DMS53 (cell line): ENCODE results near the gene IMPDH1.

Experiments used
- DNase-seq: peaks from one replicate; lab custom pipeline; 2025; lab: John Stamatoyannopoulos, UW

Gene IMPDH1

DNA sequence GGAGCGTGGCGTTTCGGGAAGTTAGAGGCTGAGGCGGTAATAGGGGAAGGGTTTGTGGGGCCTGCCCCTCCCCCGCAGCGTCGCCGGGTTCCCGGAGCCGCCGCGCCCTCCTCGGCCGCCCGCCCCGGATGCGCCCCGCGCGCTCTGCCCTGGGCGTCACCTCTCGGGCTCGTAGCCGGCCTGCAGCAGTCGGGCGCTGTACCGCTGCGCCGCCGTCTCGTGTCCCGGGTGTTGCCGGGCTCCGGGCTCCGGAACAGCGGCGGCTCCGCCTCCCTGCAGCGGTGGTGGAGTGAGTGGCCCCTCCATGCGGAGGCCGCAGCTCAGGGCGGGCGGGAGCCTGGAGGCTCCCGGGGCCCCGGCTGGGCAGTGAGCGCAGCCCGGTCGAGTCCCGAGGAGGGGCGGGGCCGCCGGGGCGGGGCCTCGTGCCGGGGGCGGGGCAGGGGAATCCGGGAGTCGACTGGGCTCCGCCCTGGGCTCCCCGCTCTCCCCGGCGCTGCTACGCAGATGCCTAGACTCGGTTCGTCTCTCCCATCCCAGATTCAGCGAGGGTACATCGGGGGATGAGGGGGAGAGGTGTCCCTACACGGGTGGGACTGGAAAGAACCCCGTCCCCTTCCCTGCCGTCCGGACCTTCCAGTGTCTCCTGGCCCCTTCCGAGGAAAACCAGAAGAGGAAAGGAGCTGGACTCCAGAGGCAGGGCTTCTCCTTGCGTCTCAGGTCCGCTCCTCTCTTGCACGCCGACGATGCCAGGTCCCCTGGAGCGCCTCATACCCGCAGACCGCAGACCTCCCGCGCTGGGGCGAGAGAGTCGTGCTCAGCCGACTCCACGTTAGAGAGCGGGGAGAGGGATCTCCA, at the start of gene IMPDH1:
IMPDH1 (minus strand) TSS at position 387 of the 855 bp plus-strand sequence; CDS start at position 306, 81 bp downstream.
- peak; percentile 91 for DNase-seq

DNA sequence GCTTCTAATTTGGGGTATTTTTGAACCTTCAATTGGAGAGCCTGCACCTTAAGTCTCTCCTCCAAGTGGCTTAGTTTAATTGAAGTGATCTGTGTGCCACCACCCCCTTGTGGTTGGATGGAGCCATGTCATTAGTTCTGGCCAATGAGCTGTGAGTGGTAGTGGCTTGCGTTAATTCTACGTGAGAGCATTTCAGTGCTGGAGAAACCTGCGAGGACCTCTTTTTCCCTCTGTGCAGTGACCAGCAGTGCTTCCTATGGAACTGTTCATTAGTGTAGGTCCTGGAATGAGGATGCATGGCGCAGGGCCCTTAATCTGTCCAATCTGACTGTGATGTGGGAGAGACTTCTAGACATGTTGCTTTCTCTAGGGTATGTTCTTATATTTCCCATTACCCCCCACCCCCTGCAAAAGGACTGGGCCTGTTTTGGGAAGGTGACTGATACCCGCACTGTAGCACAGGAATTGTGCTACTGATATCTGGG, 49.7 kb upstream of the IMPDH1 start:
- peak; percentile 80 for DNase-seq

DNA sequence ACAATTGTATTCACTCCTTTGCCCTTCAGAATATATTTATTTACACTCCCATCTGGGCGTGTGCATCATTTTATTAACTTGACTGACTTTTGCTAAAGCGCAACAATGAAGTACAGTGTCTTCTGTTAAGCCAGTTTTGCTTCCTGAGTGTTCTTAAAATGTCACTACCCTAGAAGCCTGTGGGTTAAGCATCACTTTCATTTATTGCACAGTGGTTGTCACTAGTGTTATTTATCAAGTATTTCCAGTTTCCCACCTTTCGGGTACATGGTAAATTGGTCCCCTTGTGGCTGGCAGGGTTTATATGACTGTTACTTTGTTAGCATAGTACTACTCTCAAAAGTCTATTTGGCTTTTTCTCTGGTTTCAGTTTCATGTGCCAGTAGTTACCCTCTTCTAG, 49.2 kb upstream of the IMPDH1 start:
- DNase-seq: no peak

DNA sequence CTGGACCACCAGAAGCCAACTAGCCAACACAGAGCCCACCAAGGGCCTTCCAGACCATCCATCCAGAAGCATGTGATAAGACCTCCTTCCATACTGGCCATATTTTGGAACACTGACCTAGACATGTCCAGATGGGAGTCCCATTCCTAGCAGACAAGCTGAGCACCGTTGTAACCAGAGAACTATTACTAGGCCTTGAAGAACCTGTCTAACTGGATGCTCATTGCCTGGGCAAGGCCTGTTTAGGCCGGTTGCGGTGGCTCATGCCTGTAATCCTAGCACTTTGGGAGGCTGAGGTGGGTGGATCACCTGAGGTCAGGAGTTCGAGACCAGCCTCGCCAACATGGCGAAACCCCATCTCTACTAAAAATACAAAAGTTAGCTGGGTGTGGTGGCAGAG, 47.6 kb upstream of the IMPDH1 start:
- DNase-seq: peak; percentile 40

DNA sequence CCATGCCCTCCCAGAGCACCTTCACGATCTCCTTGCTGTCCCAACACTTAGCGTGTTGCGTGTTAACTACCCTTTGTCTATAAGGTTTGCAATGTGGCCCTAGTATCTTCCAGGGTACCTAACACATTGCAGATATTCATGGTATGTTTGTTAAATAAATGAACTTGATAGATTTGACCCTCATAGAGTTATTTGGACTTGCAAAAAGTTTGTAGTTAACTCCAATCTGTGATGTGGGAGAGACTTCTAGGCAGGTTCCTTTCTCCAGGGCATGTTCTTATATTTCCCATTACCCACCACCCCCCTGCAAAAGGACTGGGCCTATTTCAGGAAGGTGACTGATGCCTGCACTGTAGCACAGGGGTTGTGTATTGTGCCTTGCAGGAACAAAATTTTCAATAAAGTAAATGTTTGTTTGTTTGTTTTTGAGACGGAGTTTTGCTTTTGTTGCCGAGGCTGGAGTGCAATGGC, 46.5 kb upstream of the IMPDH1 start:
- peak; percentile 75 for DNase-seq

DNA sequence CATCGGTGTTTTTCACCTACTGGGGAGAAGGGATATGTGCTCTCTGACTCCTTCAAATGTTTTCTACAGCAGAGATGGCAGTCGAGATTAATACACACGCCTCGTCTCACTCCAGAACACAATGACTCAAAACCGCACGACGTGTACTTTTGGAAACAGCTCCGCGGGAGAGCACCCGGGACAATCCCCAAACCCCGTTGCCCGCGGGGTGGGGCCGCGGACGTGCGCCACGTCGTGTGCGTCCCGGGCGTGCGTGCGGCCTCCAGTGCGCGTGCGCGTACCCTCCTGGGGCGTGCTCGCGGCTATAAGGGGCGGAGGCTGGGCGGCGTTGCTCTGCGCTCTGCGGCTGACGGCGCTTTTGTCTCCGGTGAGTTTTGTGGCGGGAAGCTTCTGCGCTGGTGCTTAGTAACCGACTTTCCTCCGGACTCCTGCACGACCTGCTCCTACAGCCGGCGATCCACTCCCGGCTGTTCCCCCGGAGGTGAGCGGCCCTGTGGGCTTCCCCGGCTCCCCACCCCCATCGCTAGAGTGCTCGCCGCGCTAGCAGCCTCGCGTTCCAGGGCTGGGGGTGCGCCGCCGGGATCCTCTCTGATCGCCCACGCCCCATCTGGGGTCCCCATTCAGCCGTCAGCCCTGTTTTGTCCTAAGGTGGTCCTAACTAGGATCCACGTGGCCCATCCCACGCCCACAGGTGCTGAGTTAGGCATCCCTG, 45.9 kb upstream of the IMPDH1 start, which contains the start of gene HILPDA:
HILPDA (plus strand) TSS at position 336 of the 712 bp plus-strand sequence. CDS start 1,391 bp downstream, outside the sequence.
- DNase-seq: peak; percentile 97

DNA sequence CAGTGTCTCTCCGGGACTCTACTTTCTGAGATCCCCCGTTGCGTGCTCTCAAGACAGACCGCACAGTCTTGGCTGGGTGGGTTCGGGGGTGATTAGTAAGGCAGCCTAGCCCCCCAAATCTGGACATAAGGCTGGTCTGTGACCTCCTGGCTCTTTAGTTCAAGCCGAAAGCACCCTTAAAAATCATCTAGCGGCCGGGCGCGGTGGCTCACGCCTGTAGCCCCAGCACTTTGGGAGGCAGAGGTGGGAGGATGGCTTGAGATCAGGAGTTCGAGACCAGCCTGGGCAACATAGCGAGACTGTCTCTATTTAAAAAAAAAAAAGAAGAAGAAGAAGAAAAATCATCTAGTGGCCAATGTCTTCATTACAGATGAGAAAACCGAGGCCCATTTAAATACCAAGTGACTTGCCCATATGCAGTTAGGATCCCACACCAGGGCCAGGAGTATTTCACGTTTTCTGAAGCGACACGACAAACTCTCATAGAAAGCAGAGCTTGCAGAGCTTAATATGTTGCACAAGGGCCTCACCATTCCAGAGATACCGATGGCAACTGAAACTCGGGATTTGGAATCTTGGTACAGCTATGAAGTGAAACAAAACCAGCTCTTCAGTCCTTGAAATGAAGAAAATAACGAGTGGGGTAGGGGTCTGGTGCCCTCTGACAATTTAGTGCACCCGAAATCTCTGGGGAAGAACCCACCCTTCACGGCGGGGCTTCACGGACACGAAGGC, 45.2 kb upstream of the IMPDH1 start:
- DNase-seq: peak; percentile 65

DNA sequence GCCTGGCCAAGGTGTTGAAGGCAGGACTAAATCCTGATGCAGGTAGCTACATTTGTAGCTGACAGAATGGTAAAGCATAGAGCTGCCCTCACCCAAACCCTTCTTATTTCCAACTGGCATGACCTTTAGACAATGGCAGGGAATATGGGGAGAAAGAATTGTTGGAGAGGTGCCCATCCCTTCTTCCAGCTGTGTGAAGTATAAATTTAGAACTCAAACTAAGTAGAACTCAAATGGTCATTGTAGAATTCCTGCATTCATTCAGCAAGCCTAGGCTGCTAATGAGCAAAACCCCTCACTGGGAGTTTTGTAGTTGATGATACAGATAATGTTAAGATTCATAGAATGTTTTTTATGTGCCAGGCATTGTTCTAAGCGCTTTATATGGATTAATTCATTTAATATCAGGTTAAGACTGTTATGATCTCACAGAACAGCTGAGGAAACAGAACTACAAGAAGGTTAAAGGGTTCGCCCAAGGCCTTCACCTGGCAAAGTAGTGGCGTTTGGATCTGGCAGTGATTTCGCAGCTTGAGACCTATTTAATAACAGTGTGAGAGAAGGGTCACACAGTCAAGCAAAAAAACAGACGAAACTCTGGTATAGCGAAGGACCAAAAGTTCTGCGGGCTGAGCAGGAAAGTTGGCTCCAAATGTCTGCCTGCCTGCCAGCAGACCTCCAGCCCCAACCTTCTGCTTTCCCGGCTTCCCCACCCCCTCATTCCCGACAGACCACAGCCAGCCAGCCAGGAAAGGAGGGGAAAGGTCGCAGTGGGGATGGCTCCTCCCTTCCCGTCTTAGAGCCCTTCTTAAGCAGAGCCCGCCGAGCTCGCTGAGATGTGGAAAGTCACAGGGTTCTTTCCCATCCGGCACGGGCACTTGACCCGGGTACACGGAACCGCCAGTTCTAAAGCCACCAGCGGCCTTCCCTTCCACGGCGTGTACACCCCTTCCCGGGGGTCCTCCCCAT, 44.3 kb upstream of the IMPDH1 start:
- DNase-seq: no peak

DNA sequence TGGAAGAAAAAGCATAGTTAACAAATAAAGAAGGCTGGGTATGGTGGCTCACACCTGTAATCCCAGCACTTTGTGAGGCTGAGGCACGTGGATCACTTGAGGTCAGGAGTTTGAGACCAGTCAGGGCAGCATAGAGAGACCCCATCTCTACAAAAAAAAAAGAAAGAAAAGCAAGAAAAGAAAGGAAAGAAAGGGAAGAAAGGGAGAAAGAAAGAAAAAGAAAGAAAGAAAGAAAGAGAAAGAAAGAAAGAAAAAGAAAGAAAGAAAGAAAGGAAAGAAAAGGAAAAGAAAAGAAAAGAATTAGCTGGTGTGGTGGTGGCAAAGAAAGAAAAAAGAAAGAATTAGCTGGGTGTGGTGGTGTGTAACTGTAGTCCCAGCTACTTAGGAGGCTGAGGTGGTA, 42.8 kb upstream of the IMPDH1 start:
- DNase-seq: no peak

DNA sequence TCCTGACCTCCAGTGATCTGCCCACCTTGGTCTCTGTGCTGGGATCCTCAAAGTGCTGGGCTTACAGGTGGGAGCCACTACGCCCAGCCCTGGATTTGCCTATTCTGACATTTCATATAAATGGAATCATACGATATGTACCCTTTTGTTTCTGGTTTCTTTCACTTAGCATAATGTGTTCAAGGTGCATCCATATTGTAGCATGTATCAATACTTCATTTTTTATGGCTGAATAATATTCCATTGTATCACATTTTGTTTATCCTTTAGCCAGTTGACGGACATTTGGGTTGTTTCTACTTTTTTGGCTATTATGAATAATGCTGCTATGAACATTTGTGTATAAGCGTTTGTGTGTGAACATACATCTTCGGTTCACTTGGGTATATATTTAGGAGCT, 41.1 kb upstream of the IMPDH1 start:
- DNase-seq: no peak

DNA sequence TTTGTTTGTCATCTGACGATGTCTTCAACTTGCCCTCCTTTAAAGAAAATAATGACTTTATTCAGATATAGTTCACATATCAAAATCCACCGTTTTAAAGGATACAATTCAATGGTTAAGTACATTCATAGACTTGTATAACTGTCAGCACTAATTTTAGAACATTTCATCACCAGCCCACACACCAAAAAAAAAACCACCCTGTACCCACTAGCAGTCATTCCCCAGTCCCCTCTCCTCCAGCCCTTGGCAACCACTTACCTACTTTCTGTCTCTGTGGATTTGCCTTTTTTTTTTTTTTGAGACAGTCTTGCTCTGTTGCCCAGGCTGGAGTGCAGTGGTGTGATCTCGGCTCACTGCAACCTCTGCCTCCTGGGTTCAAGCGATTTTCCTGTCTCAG, 40.6 kb upstream of the IMPDH1 start:
- DNase-seq: no peak

DNA sequence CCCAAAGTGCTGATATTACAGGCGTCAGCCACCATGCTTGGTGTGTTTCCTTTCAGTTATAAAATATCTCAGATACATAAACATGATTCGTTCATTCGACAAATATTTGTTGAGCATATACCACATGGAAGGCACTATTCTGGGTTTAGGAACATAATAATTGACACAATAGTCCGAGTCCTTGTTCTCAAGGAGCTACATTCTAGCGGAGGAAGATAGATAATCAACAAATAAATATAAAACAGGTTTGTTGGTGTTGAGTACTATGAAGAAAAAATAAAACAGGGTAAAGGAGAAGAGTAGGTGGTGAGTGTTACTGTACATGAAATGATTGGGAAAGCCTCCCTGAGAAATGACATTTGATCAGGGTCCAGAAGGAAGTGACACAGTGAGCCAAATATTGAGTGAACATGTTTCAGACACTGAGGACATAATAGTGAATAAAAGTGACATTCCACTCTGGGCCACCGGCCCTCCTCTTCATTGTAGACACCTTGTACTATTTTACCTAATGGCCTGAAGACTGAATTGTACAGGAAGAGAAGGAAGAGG, 39.0 kb upstream of the IMPDH1 start:
- DNase-seq: no peak

DNA sequence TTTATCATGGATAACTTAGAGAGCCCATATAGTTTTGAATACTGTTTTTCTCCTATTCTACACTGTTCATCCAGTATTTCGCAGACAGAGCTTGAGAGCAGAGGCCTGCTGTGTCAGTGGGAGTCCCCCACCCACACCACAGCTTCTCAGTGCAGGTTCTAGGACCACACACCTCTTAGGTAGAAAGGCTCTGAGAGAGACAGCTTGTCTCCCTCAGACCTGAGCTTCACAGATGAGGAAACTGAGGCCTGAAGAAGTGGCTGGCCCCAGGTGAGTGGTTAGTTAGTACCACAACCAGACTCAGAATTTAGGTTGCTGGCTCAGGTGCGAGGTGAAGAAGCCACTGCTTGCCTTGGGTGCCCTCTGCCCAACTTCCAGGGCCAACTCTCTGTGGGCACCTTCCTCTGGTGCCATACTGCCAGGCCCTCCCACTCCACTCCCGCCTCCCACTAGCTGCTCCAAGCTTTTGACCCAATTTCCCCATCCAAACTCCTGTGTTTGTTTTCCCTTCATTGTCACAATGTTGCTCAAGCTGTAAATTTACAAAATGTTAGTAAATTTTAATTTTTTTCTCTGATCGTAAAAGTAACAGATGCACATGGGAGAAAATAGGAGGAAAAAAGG, 38.3 kb upstream of the IMPDH1 start:
- no peak for DNase-seq

DNA sequence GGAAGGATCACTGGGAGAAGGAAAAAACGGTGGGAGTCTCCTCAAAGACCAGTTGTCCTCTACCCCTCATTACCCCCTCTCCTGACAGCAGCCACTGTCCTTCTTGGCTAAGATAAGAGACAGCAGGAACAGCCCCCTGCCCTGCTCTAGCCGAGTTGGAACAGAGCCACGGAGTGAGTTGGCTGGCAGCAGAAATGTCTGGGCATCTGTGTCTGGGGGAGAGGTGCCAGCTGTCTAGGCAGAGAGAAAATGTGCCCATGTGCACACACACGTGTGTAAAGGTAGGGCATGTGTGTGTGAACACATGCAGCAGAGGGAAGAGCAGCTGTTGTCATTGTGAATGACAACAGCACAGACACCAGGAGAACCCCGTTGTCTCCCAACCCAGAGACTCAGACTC, 36.5 kb upstream of the IMPDH1 start:
- DNase-seq: no peak

DNA sequence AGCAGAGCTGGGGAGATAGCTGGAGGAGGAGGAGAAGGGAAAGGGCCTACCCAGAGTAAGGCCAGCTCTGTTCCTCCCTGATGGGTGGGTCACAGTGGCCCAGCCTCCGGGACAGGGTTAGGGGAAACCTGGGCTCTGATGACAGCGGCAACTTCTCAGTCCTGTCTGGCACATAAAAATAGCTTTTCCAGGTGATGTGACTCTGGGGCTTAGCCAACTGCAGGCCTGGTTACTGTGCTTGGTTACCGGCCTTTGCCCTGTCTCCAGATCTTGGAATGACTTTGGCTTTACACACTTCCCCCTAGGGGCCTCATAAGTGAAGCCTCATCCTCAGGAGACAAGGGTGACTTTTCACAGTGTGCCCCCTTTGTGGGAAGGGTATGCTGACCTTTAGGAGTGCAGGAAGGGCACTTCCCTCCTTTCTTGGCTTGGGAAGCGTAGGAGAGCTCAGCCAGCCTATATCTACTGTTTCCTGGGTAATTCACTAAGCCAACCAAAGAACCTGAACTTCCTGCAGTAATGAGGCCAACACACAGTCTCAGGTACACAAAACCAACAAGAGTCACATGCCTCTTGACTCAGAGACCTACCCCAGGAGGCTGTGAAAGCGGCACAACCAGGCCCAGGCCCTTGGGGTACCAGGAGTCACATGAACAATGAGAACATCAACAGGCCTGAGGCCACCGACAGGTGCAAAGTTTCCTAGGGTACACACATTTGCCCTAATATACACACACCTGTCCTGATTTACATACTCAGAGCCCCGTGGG, 34.2 kb upstream of the IMPDH1 start:
- peak; percentile 91 for DNase-seq

DNA sequence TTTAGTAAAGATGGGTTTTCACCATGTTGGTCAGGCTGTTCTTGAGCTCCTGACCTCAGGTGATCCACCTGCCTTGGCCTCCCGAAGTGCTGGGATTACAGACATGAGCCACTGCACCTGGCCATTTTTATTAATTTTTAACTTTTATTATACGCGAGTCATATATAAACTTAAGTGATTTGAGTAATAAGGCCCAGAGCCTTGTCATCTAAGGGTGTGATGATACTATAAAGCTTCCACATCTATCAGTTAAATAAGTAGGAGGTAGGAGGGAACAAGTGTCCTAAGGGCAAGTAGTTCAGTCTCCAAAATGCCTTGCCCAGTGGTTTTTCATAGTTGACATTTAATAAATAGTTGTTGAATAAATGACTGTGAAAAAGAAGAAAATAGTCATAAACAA, 32.6 kb upstream of the IMPDH1 start:
- DNase-seq: peak; percentile 31

DNA sequence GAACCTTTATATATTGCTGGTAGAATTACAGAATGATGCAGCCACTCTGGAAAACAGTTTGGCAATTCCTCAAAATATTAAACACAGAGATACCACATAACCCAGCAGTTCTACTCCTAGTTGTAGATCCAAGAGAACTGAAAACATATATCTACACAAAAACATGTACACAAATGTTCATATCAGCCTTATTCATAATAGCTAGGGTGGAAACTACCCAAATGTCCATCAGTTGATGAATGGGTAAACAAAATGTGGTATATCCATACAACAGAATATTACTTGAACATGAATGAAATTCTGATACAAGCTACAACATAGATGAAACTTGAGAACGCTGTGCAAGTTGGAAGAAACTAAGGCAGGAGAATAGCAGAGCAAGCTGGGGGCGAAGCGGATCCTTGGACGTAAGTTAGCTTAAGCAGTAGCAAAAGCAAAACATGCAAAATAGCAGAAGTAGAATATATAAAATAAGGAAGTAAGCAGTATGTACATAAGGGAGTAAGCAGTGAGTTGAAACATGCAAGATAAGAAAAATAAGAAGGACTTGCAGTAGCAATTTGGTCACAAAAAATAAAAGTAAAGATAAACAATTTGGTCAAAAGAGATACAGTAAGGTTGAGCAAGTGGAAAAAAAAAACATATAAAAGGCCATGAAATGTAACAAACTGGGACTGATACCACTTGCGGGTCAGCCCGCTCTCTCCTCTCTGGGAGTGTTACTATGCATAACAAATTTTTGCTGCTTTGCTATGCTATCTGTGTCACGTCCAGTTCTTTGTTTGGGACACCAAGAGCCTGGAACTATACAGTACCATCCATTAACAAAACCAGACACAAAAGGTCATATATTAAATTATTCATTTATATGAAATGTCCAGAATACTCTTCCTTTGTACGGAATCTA, 27.9 kb upstream of the IMPDH1 start:
- DNase-seq: no peak

DNA sequence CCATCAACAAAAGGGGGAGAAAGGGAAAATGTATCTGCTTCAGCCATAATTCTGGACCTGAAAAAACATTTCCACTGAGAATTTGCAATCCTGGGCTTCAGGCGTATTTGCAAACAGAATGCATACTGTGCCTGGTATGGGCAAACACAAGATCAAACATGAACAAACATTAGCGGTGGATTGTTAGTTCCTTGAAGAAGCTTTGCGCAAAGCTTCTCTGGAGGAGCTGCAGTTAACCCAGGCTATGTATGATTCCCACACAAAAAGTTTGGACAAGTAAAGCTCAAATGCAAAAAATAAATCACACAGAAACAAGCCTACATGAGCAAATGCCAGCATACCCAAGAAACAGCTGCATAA, 25.5 kb upstream of the IMPDH1 start:
- peak; percentile 54 for DNase-seq
